Bladder microvascular endothelial cell (primary cell): ENCODE results near the gene KCNA1. TPM values are rescaled to one million over a fixed set of nuclear protein-coding genes. Genes with fewer than 3 reads are reported as not detected.

Experiments
- total RNA-seq: library from RNA; depleted of rRNA; stranded (reverse); fragments of >200 nt; gene quantifications from 2 replicates; pipeline ENCODE4 v1.2.3, GENCODE V29; 2014

Gene KCNA1
- not detected in 2 replicates for total RNA-seq

GRCh38 chr12:4909734-4910501, at the start of gene KCNA1:
TSS of gene KCNA1 (plus strand) at chr12:4909905. CDS start at chr12:4911379, 1,474 bp downstream.

Other genes starting within 250 kb of the KCNA1 start
- gene GALNT8, start 189.5 kb upstream of the KCNA1 start, total RNA-seq: 0.13 TPM in 1 of 2 replicates, not detected in the other
- gene KCNA5, start 134.0 kb downstream of the KCNA1 start, total RNA-seq: not detected in 2 replicates